HG03280 (cell line): Measurements from ENCODE around the gene IL18BP.

ENCODE experiments used
- ATAC-seq: cut with Tn5 transposase; IDR thresholded peaks from one replicate; pipeline ENCODE4 v1.9.1; 2021; ENCODE audit warnings: mild to moderate bottlenecking, moderate library complexity; ENCODE audit not compliant: unreplicated experiment

IL18BP gene

GRCh38 chr11:72010529-72011233 is 12.0 kb downstream of the IL18BP start:
- ATAC-seq: no peak

DNA sequence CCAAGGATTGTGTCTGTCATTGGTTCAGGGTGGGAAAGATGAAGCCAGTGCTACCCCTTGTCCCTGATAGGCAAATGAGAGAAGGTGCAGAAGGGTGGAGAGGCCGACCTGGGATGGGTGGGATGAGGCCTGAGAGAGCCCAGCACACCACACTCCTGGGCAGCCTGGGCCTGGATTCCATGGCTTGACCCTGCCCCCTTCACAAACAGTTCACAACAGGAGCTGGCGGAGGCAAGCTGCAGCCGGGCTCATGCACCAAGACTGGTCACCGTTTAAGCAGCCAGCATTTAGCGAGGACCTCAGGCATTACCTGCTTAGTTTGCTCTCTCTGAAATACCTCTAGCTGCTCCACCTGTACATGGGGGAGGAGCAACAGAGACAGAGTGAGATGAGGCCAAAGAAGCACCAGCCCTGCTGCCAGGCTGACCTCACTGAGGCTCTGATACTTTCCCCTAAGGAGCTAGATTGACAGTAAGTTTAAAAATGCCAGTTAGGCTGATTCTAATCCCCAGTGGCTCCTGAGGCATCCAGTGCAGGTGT is 13.5 kb downstream of the IL18BP start:
- ATAC-seq: no peak

- no peak for ATAC-seq
These were observed 14.4 kb downstream of the IL18BP start for GRCh38 chr11:72012897-72013721.

DNA sequence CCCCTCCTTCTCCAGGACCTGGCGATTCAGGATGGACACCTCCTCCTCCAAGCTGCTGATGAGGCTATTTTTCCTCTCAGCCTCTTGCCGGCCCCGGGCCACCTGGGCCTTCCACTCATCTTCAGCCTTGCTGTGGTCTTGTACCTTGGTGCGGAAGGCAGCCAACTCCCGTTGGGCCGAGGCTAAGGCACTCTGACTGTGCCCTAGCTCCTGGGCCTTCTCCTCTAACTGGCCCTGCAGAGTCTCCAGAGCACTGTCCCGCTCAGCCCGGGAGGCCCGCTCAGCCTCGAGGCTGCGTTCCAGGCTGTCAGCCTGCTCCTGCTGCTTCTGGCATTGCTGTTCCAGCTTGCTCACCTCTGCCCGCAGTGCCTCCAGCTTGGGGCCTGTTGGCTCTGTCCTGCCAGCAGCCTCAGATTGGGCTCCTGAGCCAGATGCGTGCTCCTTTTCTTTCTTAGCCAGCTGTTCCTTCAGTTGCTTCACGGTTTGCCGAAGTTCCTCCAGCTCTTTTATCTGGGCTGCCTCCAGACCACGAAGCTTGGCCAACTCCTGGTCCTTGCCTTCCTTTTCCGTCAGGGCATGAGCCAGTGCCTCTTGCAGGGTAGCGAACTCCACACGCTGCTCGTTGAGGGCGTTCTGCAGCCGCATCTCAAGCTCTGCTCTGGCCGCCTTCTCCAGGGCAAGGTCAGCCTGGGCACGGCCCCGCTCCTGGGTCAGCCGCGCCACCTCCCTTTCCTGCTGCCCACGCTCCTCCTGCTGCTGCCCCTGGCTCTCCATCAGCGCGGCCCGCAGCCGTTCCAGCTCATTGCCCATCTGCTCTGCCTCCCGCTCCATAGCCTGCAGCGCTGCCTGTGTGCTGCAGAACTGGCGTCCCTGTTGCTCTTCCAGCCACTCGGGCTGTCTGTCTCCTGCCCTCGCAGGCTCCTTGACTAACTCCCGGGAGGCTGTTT is 15.3 kb downstream of the IL18BP start:
- no peak for ATAC-seq

DNA sequence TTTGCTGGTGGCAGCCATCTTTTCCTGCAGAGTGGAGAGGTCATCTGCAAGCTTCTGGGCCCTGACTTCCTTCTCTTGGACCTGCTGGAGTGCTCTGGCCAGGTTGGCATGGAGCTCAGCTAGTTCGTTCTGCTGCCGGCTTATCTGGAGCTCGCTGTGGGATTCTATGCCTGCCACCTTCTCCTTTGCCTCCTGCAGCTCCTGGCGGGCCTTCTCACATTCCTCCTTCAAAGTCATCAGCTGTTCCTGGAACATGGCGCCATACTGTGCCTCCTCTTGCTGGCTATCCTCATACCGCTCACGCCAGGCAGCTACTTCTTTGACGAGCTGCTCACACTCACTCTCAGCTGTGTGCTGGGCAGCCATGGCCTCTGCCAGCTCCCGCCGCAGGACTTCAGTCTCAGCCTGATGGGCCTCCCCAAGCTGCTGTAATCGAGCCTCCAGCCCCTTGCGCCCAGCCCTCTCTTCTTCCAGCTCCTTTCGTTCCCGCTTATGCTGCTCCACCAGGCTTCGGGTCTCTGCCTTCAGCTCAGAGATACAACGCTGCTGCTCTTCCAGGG is 16.1 kb downstream of the IL18BP start:
- ATAC-seq: no peak

GRCh38 chr11:72015511-72016061 is 16.9 kb downstream of the IL18BP start:
- ATAC-seq: no peak

DNA sequence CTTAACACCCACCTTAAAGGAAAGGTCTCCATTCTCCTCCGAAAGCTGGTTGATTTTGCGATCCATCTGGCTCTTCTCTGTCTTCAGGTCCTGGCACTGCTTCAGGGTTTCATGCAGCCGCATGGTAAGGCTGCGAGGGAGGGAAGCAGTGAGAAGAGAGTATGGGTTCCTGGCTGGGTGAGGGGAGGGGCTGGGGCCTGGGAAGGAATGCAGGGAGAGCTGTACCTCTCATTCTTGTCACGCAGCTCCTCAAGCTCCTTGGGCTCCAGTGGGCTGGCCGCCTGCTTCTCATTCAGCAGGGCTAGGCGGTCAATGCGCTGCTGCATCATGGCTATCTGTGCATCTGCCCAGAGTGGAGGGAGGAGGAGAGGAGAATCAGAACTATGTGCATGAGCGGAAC is 19.5 kb downstream of the IL18BP start:
- no peak for ATAC-seq

- no peak for ATAC-seq
These were observed 24.6 kb downstream of the IL18BP start for GRCh38 chr11:72023335-72023734.

DNA sequence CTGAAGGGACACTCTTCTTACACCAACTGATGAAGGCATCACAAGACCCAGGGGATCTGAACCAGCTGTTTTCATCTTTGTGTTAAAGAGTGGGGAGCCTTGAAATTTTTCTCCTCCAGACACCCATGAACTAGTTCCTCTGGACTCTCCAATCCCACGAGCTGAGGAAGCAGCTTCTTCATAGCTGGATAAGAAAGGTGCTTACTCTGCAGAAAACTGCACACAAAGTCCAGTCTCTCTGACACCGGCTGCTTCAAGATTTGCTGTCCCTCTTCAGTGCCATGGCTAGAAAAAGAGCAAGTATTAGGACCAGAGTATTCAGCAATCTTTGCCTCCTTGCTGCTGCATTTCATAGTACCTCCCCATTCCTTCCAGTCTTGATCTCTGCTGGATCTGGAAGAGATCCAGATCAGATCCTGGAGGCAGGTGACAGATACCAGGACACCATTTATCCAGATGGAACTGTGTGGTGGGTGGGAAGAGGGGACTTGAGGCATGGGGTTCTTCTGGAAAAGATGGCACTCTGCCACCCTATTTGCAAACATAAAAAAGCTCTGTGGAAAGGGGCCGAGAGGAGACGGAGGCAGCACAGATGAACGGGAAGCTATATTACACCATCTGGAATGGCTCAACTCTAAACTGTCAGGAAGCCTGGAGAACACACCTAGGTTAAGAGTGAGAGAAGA is 25.5 kb downstream of the IL18BP start:
- ATAC-seq: no peak

- ATAC-seq: no peak
These were observed 27.4 kb downstream of the IL18BP start for GRCh38 chr11:72026090-72026489.

DNA sequence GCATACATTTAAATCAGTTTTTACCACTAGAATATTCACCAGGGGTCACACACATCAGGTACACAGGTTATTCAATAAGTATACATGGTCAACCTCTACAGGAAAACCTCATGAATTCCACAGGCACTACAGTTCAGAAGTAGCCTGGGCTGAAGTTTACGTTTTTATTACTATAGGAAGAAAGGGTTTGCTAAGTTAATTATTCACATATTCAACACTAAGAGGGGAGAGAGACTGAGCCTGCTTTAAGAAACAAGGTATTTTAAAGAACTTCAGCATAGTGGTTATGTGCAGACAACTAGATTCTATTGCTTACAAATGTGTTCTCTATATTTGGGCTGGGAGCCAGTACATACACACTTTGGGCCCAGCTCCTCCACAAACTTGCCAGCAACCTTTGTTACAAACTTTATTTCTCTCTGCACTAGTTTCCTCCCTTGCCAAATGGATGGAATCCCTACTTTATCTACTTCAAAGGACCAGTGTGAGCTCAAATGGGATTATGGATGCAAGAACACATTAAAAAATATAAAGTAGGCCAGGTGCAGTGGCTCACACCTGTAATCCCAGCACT is 31.9 kb downstream of the IL18BP start:
- no peak for ATAC-seq

GRCh38 chr11:72036687-72037086 is 38.0 kb downstream of the IL18BP start:
- ATAC-seq: no peak

DNA sequence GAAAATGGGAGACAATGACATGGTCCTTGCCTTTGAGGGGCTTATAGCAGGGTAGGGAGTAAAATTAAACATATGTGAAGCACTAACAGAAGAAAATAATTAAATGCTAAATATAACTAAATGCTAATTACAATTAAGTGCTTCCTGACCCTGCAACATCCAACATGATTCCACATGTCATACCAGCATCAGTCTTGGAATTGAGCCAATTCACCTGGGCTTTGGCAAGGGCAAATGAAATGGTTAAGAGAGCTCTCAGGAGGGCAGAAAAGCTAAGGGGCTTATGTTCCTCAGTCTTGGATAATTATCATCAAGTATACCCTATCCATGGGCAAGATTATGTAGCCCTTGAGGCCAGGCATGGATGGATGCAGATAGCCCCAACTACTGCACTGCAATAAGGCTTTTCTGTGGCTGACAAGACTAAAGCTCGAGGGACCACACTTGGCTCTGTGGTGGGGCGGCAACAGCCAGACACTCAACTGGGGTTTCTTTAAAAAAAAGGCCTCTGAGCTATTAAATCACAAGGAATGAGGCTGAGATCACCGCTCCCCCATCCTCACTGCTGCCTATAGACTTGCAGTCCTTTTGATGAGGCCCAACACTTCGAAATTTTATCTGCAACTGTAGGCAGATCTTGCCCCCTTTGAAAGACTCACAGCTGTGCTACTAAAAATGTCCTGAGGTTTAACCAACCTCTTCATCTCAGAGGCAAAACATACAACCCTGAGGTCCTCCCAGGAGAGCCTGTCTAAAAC is 39.0 kb downstream of the IL18BP start:
- no peak for ATAC-seq

GRCh38 chr11:72038491-72038890 is 39.8 kb downstream of the IL18BP start:
- no peak for ATAC-seq

GRCh38 chr11:72039031-72039855 is 40.5 kb downstream of the IL18BP start:
- no peak for ATAC-seq

- no peak for ATAC-seq
These were observed 41.2 kb downstream of the IL18BP start for GRCh38 chr11:72039856-72040401.
